Measurements from ENCODE around the gene TBL2.

The TBL2 gene

GRCh38 chr7:73596191-73597065 lies 18.0 kb upstream of the TBL2 start:
- Histone ChIP-seq H3K27me3 (ENCODE audit: insufficient read depth, low read length, poor library complexity, severe bottlenecking) (no peaks in the 10 kb centered on the region), H3K4me2 (ENCODE audit: low read depth, low read length, poor library complexity, severe bottlenecking) (no peak overlapping the region), H3F3A (ENCODE audit: low read depth) (no peaks in the 10 kb centered on the region), H3K9me2 (replicated peaks; ENCODE audit: low read depth, low read length) (no peaks in the 10 kb centered on the region), H3K9me3 (ENCODE audit: insufficient read depth, low read depth, low read length) (no peaks in the 10 kb centered on the region), H4K20me1 (ENCODE audit: insufficient read depth, low read length, poor library complexity, severe bottlenecking) (no peaks in the 10 kb centered on the region), H2AFZ (ENCODE audit: low read length) (no peak overlapping the region), H3K36me3 (ENCODE audit: insufficient read depth, low read length) (no peaks in the 10 kb centered on the region), H3K4me1 (ENCODE audit: insufficient read depth, low read length, poor library complexity, severe bottlenecking) (no peaks in the 10 kb centered on the region), H3K4me3 (ENCODE audit: low read length, poor library complexity, severe bottlenecking) (no peak overlapping the region), H3K9ac (ENCODE audit: low read depth, low read length, poor library complexity, severe bottlenecking) (no peak overlapping the region), H3K79me2 (ENCODE audit: insufficient read depth, low read length) (no peaks in the 10 kb centered on the region)
- TF ChIP-seq EZH2phosphoT487 (IDR thresholded peaks at IDR 0.05; ENCODE audit: borderline replicate concordance) = no peak
- TF ChIP-seq CTCF (conservative IDR thresholded peaks at IDR 0.05; ENCODE audit: low read length) = no peak

- H3K4me2 ChIP-seq (ENCODE audit: low read depth, low read length, poor library complexity, severe bottlenecking) = no peak overlapping the region
- no peaks in the 10 kb centered on the region for H3K36me3 ChIP-seq (ENCODE audit: insufficient read depth, low read length)
- no peak overlapping the region for H2AFZ ChIP-seq (ENCODE audit: low read length)
- H3K9me2 ChIP-seq (replicated peaks; ENCODE audit: low read depth, low read length) = no peaks in the 10 kb centered on the region
- no peak overlapping the region for H3K4me3 ChIP-seq (ENCODE audit: low read length, poor library complexity, severe bottlenecking)
- no peaks in the 10 kb centered on the region for H3K79me2 ChIP-seq (ENCODE audit: insufficient read depth, low read length)
- no peaks in the 10 kb centered on the region for H3K9me3 ChIP-seq (ENCODE audit: insufficient read depth, low read depth, low read length)
- H3K27me3 ChIP-seq (ENCODE audit: insufficient read depth, low read length, poor library complexity, severe bottlenecking) = no peaks in the 10 kb centered on the region
- H3K4me1 ChIP-seq (ENCODE audit: insufficient read depth, low read length, poor library complexity, severe bottlenecking) = no peaks in the 10 kb centered on the region
- H4K20me1 ChIP-seq (ENCODE audit: insufficient read depth, low read length, poor library complexity, severe bottlenecking) = no peaks in the 10 kb centered on the region
- no peak for TF ChIP-seq EZH2phosphoT487 (IDR thresholded peaks at IDR 0.05; ENCODE audit: borderline replicate concordance)
- TF ChIP-seq CTCF (conservative IDR thresholded peaks at IDR 0.05; ENCODE audit: low read length) = no peak
- no peak overlapping the region for H3K9ac ChIP-seq (ENCODE audit: low read depth, low read length, poor library complexity, severe bottlenecking)
- no peaks in the 10 kb centered on the region for H3F3A ChIP-seq (ENCODE audit: low read depth)
Measured at GRCh38 chr7:73595358-73595757, 17.0 kb upstream of the TBL2 start.

- no peaks in the 10 kb centered on the region for H3K79me2 ChIP-seq (ENCODE audit: insufficient read depth, low read length)
- no peaks in the 10 kb centered on the region for H4K20me1 ChIP-seq (ENCODE audit: insufficient read depth, low read length, poor library complexity, severe bottlenecking)
- TF ChIP-seq EZH2phosphoT487 (IDR thresholded peaks at IDR 0.05; ENCODE audit: borderline replicate concordance) (no peak), CTCF (conservative IDR thresholded peaks at IDR 0.05; ENCODE audit: low read length) (no peak; the same call in 1 of the 2 replicates)
- no peaks in the 10 kb centered on the region for H3K9me3 ChIP-seq (ENCODE audit: insufficient read depth, low read depth, low read length)
- H3K4me1 ChIP-seq (ENCODE audit: insufficient read depth, low read length, poor library complexity, severe bottlenecking) = no peaks in the 10 kb centered on the region
- no peak overlapping the region for H3K4me2 ChIP-seq (ENCODE audit: low read depth, low read length, poor library complexity, severe bottlenecking)
- H3K36me3 ChIP-seq (ENCODE audit: insufficient read depth, low read length) = no peaks in the 10 kb centered on the region
- no peaks in the 10 kb centered on the region for H3F3A ChIP-seq (ENCODE audit: low read depth)
- H3K9me2 ChIP-seq (replicated peaks; ENCODE audit: low read depth, low read length) = no peaks in the 10 kb centered on the region
- no peak overlapping the region for H2AFZ ChIP-seq (ENCODE audit: low read length)
- H3K9ac ChIP-seq (ENCODE audit: low read depth, low read length, poor library complexity, severe bottlenecking) = no peak overlapping the region
- H3K27me3 ChIP-seq (ENCODE audit: insufficient read depth, low read length, poor library complexity, severe bottlenecking) = no peaks in the 10 kb centered on the region
- H3K4me3 ChIP-seq (ENCODE audit: low read length, poor library complexity, severe bottlenecking) = no peak overlapping the region
Measured at GRCh38 chr7:73593207-73594045, 15.0 kb upstream of the TBL2 start.
